WTC11 (cell line): Measurements from ENCODE around the gene KLK3. TPM values are rescaled to one million over a fixed set of nuclear protein-coding genes. Genes with fewer than 3 reads are reported as not detected.

Source experiments
- ATAC-seq: fragments of 200-7000 bp; cut with Tn5 transposase; 2 replicates; pipeline ENCODE4 v1.10.0; 2021; ENCODE audit warnings: mild to moderate bottlenecking, moderate library complexity
- CTCF ChIA-PET: fragments of 300-600 bp; sonication (Branson Sonifier 250); formaldehyde crosslinking; loops from one replicate; lab custom pipeline; 2021; ENCODE audit warnings: antibody characterized with exemption; lab: Charles Lee
- POLR2A ChIA-PET: fragments of 350-600 bp; sonication (Branson Sonifier 250); formaldehyde crosslinking; loops from one replicate; lab custom pipeline; 2021; ENCODE audit warnings: antibody characterized with exemption; lab: Charles Lee
- DNase-seq: peaks from one replicate; pipeline ENCODE4 v3.0.0; 2021; ENCODE audit warnings: low spot score
- H3K27ac Mint-ChIP-seq: 2 replicates; pipeline ENCODE4 v1.8.0; 2021; ENCODE audit warnings: mixed read lengths
- H3K27me3 Mint-ChIP-seq: 2 replicates; pipeline ENCODE4 v1.8.0; 2021; ENCODE audit warnings: low read depth, mild to moderate bottlenecking, moderate library complexity, mixed read lengths
- H3K36me3 Mint-ChIP-seq: 2 replicates; pipeline ENCODE4 v1.8.0; 2021; ENCODE audit warnings: mixed read lengths
- H3K4me1 Mint-ChIP-seq: 2 replicates; pipeline ENCODE4 v1.8.0; 2022; ENCODE audit warnings: mixed read lengths
- H3K4me3 Mint-ChIP-seq: 2 replicates; pipeline ENCODE4 v1.8.0; 2021; ENCODE audit warnings: mild to moderate bottlenecking, moderate library complexity, mixed read lengths
- H3K9me3 Mint-ChIP-seq: 2 replicates; pipeline ENCODE4 v1.8.0; 2021; ENCODE audit warnings: mixed read lengths
- ATF2 ChIP-seq: sonication (generic); formaldehyde crosslinking; IDR thresholded peaks from 2 replicates; pipeline ENCODE4 v1.8.1; 2022; ENCODE audit warnings: low read depth, missing genetic modification reagents, borderline replicate concordance
- CREB1 ChIP-seq: sonication (generic); formaldehyde crosslinking; IDR thresholded peaks from 2 replicates; pipeline ENCODE4 v1.8.0; 2023; ENCODE audit warnings: mild to moderate bottlenecking, missing genetic modification reagents
- FOXJ3 ChIP-seq: sonication (generic); formaldehyde crosslinking; IDR thresholded peaks from 2 replicates; pipeline ENCODE4 v1.9.0; 2021; ENCODE audit warnings: missing genetic modification reagents, mild to moderate bottlenecking, borderline replicate concordance
- IRF1 ChIP-seq: sonication (generic); formaldehyde crosslinking; IDR thresholded peaks from 2 replicates; pipeline ENCODE4 v1.8.0; 2023; ENCODE audit warnings: missing genetic modification reagents
- JUN ChIP-seq: sonication (generic); formaldehyde crosslinking; IDR thresholded peaks from 2 replicates; pipeline ENCODE4 v1.8.0; 2023; ENCODE audit warnings: mild to moderate bottlenecking, missing genetic modification reagents
- RORB ChIP-seq: fragments of 250-450 bp; sonication (Bioruptor Pico); IDR thresholded peaks from 2 replicates; pipeline ENCODE4 v1.9.0; 2021; ENCODE audit warnings: mild to moderate bottlenecking
- USF2 ChIP-seq: sonication (generic); formaldehyde crosslinking; IDR thresholded peaks from 2 replicates; pipeline ENCODE4 v1.8.1; 2023; ENCODE audit warnings: mild to moderate bottlenecking, missing genetic modification reagents, moderate library complexity
- ZNF232 ChIP-seq: sonication (generic); formaldehyde crosslinking; IDR thresholded peaks from 2 replicates; pipeline ENCODE4 v1.8.0; 2022; ENCODE audit warnings: mild to moderate bottlenecking, missing genetic modification reagents
- ZNF425 ChIP-seq: fragments of 250-450 bp; sonication (Bioruptor Pico); conservative IDR thresholded peaks from 2 replicates; pipeline ENCODE4 v1.9.0; 2021; ENCODE audit warnings: mild to moderate bottlenecking
- total RNA-seq: library from RNA; stranded (reverse); gene quantifications from 3 replicates; pipeline ENCODE4 v1.2.3, GENCODE V29; 2021
- TF ChIP-seq, protein P1 (sequence below): fragments of 250-450 bp; sonication (Bioruptor Pico); IDR thresholded peaks from 2 replicates; pipeline ENCODE4 v2.1.2; 2022; ENCODE audit warnings: mild to moderate bottlenecking, moderate library complexity
- TF ChIP-seq, protein P2 (sequence below): sonication (generic); formaldehyde crosslinking; conservative IDR thresholded peaks from 2 replicates; pipeline ENCODE4 v1.8.1; 2023; ENCODE audit warnings: mild to moderate bottlenecking, low read depth, missing genetic modification reagents, moderate library complexity

Gene KLK3
- total RNA-seq, 1 experiment from 2014 or later: 0.13 TPM

DNA sequence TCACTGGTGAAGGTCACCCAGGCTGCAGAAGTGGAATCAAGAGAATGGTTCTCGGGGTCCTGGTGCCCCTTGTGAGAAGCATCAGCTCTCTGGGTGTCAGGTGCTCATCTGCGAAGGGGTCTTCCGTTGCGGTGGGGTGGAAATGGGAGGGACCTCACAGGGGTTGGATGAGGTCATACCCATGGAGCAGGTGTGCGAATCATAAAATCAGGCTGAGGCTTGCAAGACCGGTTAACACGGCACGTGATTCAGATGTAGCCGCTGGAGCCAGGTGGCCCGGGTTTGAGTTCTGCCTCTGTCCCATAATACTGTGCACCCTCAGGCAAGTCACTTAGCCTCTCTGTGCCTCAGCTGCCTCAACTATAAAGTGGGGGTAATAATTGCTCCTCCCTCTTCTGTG lies 17.4 kb upstream of the KLK3 start:
- no peak for DNase-seq
- CTCF ChIA-PET: interaction anchor here (1.2 kb wide), 2 partner anchors 72 to 180 kb away, joined by 3 to 6 read pairs; no protein-coding TSS in a partner anchor
- Mint-ChIP-seq H3K36me3 (no peaks in the 10 kb centered on the region), H3K27me3 (peaks cover 75% of the 10 kb centered on the region), H3K4me1 (peaks cover 18% of the 10 kb centered on the region), H3K4me3 (peak overlapping the region; percentile 83), H3K9me3 (no peaks in the 10 kb centered on the region)
- no peak for ATAC-seq
- TF ChIP-seq CREB1: no peak
- no peak for TF ChIP-seq IRF1
- TF ChIP-seq ATF2 (CRISPR knock-in tag): no peak
- no peak for TF ChIP-seq FOXJ3
- TF ChIP-seq RORB (CRISPR knock-in tag): no peak
- no peak for TF ChIP-seq ZNF425
- TF ChIP-seq, all 79 proteins: peak for 0
- H3K27ac Mint-ChIP-seq: no peak overlapping the region
- POLR2A ChIA-PET: no interaction called here

GRCh38 chr19:50838239-50838638 lies 16.5 kb upstream of the KLK3 start:
- DNase-seq (no peak), ATAC-seq (peak; percentile 26)
- TF ChIP-seq ATF2 (CRISPR knock-in tag) (no peak), ZNF232 (no peak), JUN (CRISPR knock-in tag) (no peak), RORB (CRISPR knock-in tag) (no peak), USF2 (CRISPR knock-in tag) (no peak)
- TF ChIP-seq, protein P1, sequence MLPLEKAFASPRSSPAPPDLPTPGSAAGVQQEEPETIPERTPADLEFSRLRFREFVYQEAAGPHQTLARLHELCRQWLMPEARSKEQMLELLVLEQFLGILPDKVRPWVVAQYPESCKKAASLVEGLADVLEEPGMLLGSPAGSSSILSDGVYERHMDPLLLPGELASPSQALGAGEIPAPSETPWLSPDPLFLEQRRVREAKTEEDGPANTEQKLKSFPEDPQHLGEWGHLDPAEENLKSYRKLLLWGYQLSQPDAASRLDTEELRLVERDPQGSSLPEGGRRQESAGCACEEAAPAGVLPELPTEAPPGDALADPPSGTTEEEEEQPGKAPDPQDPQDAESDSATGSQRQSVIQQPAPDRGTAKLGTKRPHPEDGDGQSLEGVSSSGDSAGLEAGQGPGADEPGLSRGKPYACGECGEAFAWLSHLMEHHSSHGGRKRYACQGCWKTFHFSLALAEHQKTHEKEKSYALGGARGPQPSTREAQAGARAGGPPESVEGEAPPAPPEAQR (CRISPR knock-in tag): no peak
- TF ChIP-seq, protein P2, sequence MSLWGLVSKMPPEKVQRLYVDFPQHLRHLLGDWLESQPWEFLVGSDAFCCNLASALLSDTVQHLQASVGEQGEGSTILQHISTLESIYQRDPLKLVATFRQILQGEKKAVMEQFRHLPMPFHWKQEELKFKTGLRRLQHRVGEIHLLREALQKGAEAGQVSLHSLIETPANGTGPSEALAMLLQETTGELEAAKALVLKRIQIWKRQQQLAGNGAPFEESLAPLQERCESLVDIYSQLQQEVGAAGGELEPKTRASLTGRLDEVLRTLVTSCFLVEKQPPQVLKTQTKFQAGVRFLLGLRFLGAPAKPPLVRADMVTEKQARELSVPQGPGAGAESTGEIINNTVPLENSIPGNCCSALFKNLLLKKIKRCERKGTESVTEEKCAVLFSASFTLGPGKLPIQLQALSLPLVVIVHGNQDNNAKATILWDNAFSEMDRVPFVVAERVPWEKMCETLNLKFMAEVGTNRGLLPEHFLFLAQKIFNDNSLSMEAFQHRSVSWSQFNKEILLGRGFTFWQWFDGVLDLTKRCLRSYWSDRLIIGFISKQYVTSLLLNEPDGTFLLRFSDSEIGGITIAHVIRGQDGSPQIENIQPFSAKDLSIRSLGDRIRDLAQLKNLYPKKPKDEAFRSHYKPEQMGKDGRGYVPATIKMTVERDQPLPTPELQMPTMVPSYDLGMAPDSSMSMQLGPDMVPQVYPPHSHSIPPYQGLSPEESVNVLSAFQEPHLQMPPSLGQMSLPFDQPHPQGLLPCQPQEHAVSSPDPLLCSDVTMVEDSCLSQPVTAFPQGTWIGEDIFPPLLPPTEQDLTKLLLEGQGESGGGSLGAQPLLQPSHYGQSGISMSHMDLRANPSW (CRISPR knock-in tag): no peak
- H3K4me3 Mint-ChIP-seq: no peak overlapping the region
- ChIA-PET POLR2A (no interaction called here), CTCF (interaction anchor here (0.6 to 2.9 kb wide), 5 partner anchors 17 to 230 kb away, joined by 3 to 16 read pairs (median 4); no protein-coding TSS in a partner anchor)
- H3K36me3 Mint-ChIP-seq: no peaks in the 10 kb centered on the region
- peaks cover 78% of the 10 kb centered on the region for H3K27me3 Mint-ChIP-seq
- no peak overlapping the region for H3K27ac Mint-ChIP-seq
- H3K4me1 Mint-ChIP-seq: peaks cover 18% of the 10 kb centered on the region
- H3K9me3 Mint-ChIP-seq: peaks cover 1% of the 10 kb centered on the region; the same call in 1 of the 2 replicates
